ENCODE data around the gene KIF25.
"Not testable (repeated sequence)": the region's sequence is repeated elsewhere in the genome, so short reads cannot be mapped to it uniquely, and the experiment has no call there.

Gene KIF25

GRCh38 chr6:168073937-168074730, 76.7 kb downstream of the KIF25 start:
- DNase-seq, result no peak

GRCh38 chr6:168075216-168075615, 77.7 kb downstream of the KIF25 start:
- DNase-seq, result no peak

- no peak for DNase-seq
Observed at GRCh38 chr6:168075787-168076202, 78.3 kb downstream of the KIF25 start.

GRCh38 chr6:168077401-168077800, 79.9 kb downstream of the KIF25 start:
- DNase-seq, result not testable (repeated sequence)

GRCh38 chr6:168078175-168078942, 80.9 kb downstream of the KIF25 start:
- DNase-seq, result no peak

- DNase-seq, result no peak
Observed at GRCh38 chr6:168078943-168079405, 81.5 kb downstream of the KIF25 start, which contains the start of gene FRMD1. Gene FRMD1, minus strand, starts transcription at chr6:168079212. Its CDS starts 118 bp downstream, at chr6:168079094.

- DNase-seq, result no peak
Observed at GRCh38 chr6:168080393-168081077, 83.1 kb downstream of the KIF25 start.

- DNase-seq, result no peak
Observed at GRCh38 chr6:168081858-168082546, 84.5 kb downstream of the KIF25 start.

- DNase-seq, result no peak
Observed at GRCh38 chr6:168082860-168083513, 85.5 kb downstream of the KIF25 start.

- DNase-seq, result no peak
Observed at GRCh38 chr6:168083514-168083885, 86.0 kb downstream of the KIF25 start.

GRCh38 chr6:168084465-168085160, 87.1 kb downstream of the KIF25 start:
- DNase-seq, result no peak

- DNase-seq, result no peak
Observed at GRCh38 chr6:168086066-168086465, 88.6 kb downstream of the KIF25 start.

- no peak for DNase-seq
Observed at GRCh38 chr6:168086616-168087015, 89.1 kb downstream of the KIF25 start.

- no peak for DNase-seq
Observed at GRCh38 chr6:168087436-168088160, 90.1 kb downstream of the KIF25 start.

GRCh38 chr6:168088161-168089053, 90.9 kb downstream of the KIF25 start:
- DNase-seq, result no peak

GRCh38 chr6:168089186-168090063, 92.0 kb downstream of the KIF25 start:
- DNase-seq, result peak in 1 of 2 experiments; percentile 39

- DNase-seq, result no peak
Observed at GRCh38 chr6:168090064-168090690, 92.7 kb downstream of the KIF25 start.

- no peak for DNase-seq
Observed at GRCh38 chr6:168090706-168091105, 93.2 kb downstream of the KIF25 start.

All from SHP77 (cell line).